ENCODE data around the gene HSPA4. TPM values are rescaled to one million over a fixed set of nuclear protein-coding genes. Genes with fewer than 3 reads are reported as not detected.

HSPA4 gene
- total and polyA plus RNA-seq, 2 of the 4 experiments (the other 2 are of a cell fraction) = 34.9 to 120 TPM

DNA sequence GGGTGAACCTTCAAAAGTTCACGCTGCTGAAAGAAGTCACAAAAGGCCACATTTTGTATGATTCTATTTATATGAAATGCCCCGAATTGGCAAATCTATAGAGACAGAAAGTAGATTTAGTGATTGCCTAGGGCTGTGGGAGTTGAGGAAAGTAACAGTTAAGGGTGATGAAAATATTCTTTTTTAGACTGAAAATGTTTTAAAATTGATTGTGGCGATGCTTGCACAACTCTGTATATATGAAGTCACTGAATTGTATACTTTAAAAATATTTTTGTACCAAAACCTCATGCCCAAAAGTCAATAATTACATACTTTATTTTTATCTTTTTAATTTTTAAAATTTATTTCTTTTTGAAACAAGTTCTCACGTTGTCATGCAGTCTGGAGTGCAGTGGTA lies 30.3 kb downstream of the HSPA4 start:
- Histone ChIP-seq H3K14ac (replicated peaks; ENCODE audit: low read depth, low read length) (no peak overlapping the region), H3K18ac (ENCODE audit: low read depth, low read length) (no peak overlapping the region), H3K23ac (ENCODE audit: low read depth, low read length) (no peak overlapping the region), H3K79me1 (ENCODE audit: low read depth in 1 of 2, low read length in 2 of 2) (peaks cover 30 to 66% of the 10 kb centered on the region in 2 experiments), H3K27ac (ENCODE audit: insufficient read depth, low read length) (no peak overlapping the region), H3K9me1 (ENCODE audit: insufficient read depth, low read length) (0 out of 2 replicates have a peak, but pooled peaks cover 3% of the 10 kb centered on the region), H3K4me3 (ENCODE audit: insufficient read depth, low read depth, low read length) (no peak overlapping the region), H4K91ac (ENCODE audit: insufficient read depth, low read depth, low read length) (no peak overlapping the region), H2AK9ac (replicated peaks; ENCODE audit: low read depth, low read length, poor library complexity) (no peak overlapping the region), H4K8ac (ENCODE audit: low read depth in 2 of 2, low read length in 2 of 2) (no peak overlapping the region), H3K36me3 (ENCODE audit: control insufficient read depth, insufficient read depth, low read length) (peaks cover 10% of the 10 kb centered on the region), H3K4ac (ENCODE audit: low read depth, low read length) (no peak overlapping the region), H3K9me3 (ENCODE audit: control insufficient read depth, insufficient read depth, low read length) (no peaks in the 10 kb centered on the region), H3K27me3 (ENCODE audit: control insufficient read depth, insufficient read depth, low read length) (no peaks in the 10 kb centered on the region), H3K4me2 (ENCODE audit: low read depth, low read length) (no peak overlapping the region; the same call in 1 of the 2 replicates), H2BK5ac (ENCODE audit: low read depth, low read length, poor library complexity, severe bottlenecking) (no peak overlapping the region), H3K4me1 (ENCODE audit: control insufficient read depth, insufficient read depth, low read length) (peaks cover 9% of the 10 kb centered on the region), H4K20me1 (ENCODE audit: insufficient read depth, low read length) (peaks cover 46% of the 10 kb centered on the region), H3K56ac (ENCODE audit: extremely low read depth, insufficient read depth, low read length) (no peak overlapping the region), H2BK20ac (ENCODE audit: low read depth, low read length) (no peak overlapping the region), H3K9ac (ENCODE audit: low read depth, low read length) (no peak overlapping the region), H2AFZ (replicated peaks; ENCODE audit: low read length, poor library complexity) (no peak overlapping the region), H2AK5ac (ENCODE audit: low read depth, low read length) (no peak overlapping the region), H2BK120ac (ENCODE audit: low read depth, low read length) (no peak overlapping the region), H2BK15ac (ENCODE audit: low read depth, low read length) (no peak overlapping the region), H4K5ac (ENCODE audit: low read depth, low read length) (no peak overlapping the region)
- DNase-seq = peak; percentile 37
- peak; percentile 63 for ATAC-seq (ENCODE audit: low read depth)
- ChIA-PET CTCF (no interaction called here), POLR2A (ENCODE audit: unreplicated experiment) (no interaction called here)
- in situ Hi-C loops (cut with MboI; ENCODE audit: low sequenced_read_pairs) = no loop called here
- no TSS peak for BruUV-seq (replicated peaks)
- intact Hi-C loops (cut with micrococcal nuclease) = loop anchor here (10.0 kb wide), 1 partner anchor 697 kb away; no protein-coding TSS in a partner anchor
- 83% methylated on average over 1 of the region's 4 CpGs; no CpG with 5 or more reads in 1 of the 2 experiments for WGBS, 2 experiments (ENCODE audit: extremely low coverage in 2 of 2, insufficient read length in 1 of 2)
- dilution Hi-C loops (cut with HindIII; ENCODE audit: low sequenced_read_pairs, unreplicated experiment) = no loop called here
- TF ChIP-seq CEBPB (IDR thresholded peaks at IDR 0.05; ENCODE audit: low read depth, low read length) (peak; percentile 69; the same call in 1 of the 2 replicates), BHLHE40 (IDR thresholded peaks at IDR 0.05; ENCODE audit: low read depth, low read length) (no peak)
